Activated CD8-positive, alpha-beta T cell treated with anti-CD3 and anti-CD28 coated beads, Interleukin-2, amount 10 ng/mL, durations not matched to agents 7 days and 5 days (primary cell): ENCODE results near the gene DYRK1A. TPM values are rescaled to one million over a fixed set of nuclear protein-coding genes. Genes with fewer than 3 reads are reported as not detected.
"Not testable (repeated sequence)": the region's sequence is repeated elsewhere in the genome, so short reads cannot be mapped to it uniquely, and the experiment has no call there.

Source experiments
- ATAC-seq: fragments of 150-1000 bp; cut with Tn5 transposase; one replicate; pipeline ENCODE4 v1.10.0; 2021; ENCODE audit warnings: moderate library complexity
- CTCF ChIA-PET: fragments of 350-600 bp; sonication (Branson Sonifier 250); formaldehyde crosslinking; loops from one replicate; lab custom pipeline; 2021; ENCODE audit warnings: antibody characterized with exemption; lab: Charles Lee
- POLR2A ChIA-PET: fragments of 350-600 bp; sonication (Branson Sonifier 250); formaldehyde crosslinking; loops from one replicate; lab custom pipeline; 2021; ENCODE audit warnings: antibody characterized with exemption; lab: Charles Lee
- DNase-seq: peaks from one replicate; pipeline ENCODE4 v3.0.0-alpha.2; 2020
- H3K27ac Mint-ChIP-seq: one replicate; pipeline ENCODE4 v1.8.0; 2021; ENCODE audit warnings: mild to moderate bottlenecking, mixed read lengths
- H3K27me3 Mint-ChIP-seq: one replicate; pipeline ENCODE4 v1.8.0; 2021; ENCODE audit warnings: low read depth, mixed read lengths
- H3K36me3 Mint-ChIP-seq: one replicate; pipeline ENCODE4 v1.8.0; 2021; ENCODE audit warnings: low read depth, mixed read lengths
- H3K4me1 Mint-ChIP-seq: one replicate; pipeline ENCODE4 v1.8.0; 2021; ENCODE audit warnings: low read depth, mixed read lengths
- H3K4me3 Mint-ChIP-seq: one replicate; pipeline ENCODE4 v1.8.0; 2021; ENCODE audit warnings: mild to moderate bottlenecking, mixed read lengths
- H3K9me3 Mint-ChIP-seq: one replicate; pipeline ENCODE4 v1.8.0; 2022; ENCODE audit warnings: mixed read lengths; ENCODE audit not compliant: insufficient read depth
- total RNA-seq, 2 experiments: library from RNA; stranded (reverse); gene quantifications; one replicate each; pipeline ENCODE4 v1.2.3, GENCODE V29; 2021

Gene DYRK1A
- total RNA-seq, 2 experiments from 2014 or later = 83.2 to 86.1 TPM

DNA sequence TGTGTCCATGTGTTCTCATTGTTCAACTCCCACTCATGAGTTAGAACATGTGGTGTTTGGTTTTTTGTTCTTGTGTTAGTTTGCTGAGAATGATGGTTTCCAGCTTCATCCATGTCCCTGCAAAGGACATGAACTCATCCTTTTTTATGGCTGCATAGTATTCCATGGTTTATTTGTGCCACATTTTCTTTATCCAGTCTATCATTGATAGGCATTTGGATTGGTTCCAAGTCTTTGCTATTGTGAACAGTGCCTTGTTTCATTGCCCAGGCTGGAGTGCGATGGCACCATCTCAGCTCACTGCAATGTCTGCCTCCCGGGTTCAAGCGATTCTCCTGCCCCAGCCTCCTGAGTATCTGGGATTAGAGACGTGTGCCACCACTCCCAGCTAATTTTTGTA is 183.2 kb downstream of the DYRK1A start:
- H3K4me1 Mint-ChIP-seq, H3K27ac Mint-ChIP-seq, ATAC-seq, DNase-seq, CTCF ChIA-PET, H3K9me3 Mint-ChIP-seq, H3K36me3 Mint-ChIP-seq, H3K4me3 Mint-ChIP-seq, POLR2A ChIA-PET: not testable (repeated sequence)
- peaks cover 12% of the 10 kb centered on the region for H3K27me3 Mint-ChIP-seq

DNA sequence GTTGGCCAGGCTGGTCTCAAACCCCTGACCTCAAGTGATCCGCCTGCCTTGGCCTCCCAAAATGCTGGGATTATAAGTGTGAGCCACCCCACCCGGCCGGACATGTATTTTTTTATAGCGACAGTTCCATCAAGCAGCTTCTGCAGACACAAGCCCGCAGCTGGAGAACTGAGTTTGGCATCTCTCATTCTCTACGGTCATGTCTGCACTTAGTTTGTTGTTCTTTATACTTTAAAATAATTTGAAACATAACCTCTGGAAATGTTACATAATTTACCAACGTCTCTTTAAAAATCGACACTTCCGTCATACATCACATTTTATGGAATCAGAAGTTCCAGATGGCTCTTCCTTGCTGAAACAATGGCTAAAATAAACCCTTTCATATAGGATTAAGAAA is 183.6 kb downstream of the DYRK1A start:
- ChIA-PET CTCF (no interaction called here), POLR2A (interaction anchor here (1.8 kb wide), 1 partner anchor 14 kb away, joined by 4 read pairs; no protein-coding TSS in a partner anchor)
- no peaks in the 10 kb centered on the region for H3K36me3 Mint-ChIP-seq
- H3K27me3 Mint-ChIP-seq = peaks cover 12% of the 10 kb centered on the region
- no peak overlapping the region for H3K27ac Mint-ChIP-seq
- no peak for ATAC-seq
- H3K4me1 Mint-ChIP-seq = peaks cover 4% of the 10 kb centered on the region
- H3K9me3 Mint-ChIP-seq = no peaks in the 10 kb centered on the region
- no peak overlapping the region for H3K4me3 Mint-ChIP-seq
- DNase-seq = no peak

DNA sequence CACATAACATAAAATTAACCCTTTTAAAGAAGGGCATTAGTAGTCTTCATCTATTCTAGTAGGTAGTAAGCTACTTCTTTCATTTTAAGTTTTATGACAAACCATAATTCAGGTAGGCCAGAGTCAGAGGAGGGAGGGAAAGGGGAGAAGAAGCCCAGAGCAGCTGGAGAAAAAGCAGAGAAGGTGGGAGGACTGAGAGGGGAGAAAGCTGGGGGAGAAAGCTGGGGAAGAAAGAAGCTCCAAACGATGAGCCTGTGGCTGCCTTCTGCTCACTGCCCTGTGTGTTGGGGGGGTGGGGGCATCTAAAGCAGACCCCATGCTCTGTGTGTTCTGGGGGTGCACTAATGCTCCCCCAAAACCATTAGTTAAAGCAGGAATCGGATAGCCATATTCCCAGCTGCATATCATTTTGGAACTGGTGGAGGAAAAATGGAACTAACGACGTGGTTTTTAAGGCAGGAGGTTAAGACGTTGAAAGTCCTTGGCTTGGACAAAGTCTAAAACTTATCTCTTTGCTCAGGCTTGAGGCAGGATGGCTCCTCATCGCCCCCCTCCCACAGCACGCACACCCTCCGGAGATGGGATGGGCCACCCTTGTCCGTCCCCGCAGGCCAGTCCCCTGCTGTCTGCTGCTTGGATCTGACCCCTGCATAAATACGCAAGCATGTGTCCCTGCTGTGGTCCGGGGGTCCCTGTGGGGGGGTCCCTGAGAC is 184.2 kb downstream of the DYRK1A start:
- DNase-seq (no peak), ATAC-seq (no peak)
- Mint-ChIP-seq H3K27me3 (peaks cover 11% of the 10 kb centered on the region), H3K27ac (no peak overlapping the region), H3K9me3 (no peaks in the 10 kb centered on the region), H3K4me3 (no peak overlapping the region), H3K4me1 (peaks cover 4% of the 10 kb centered on the region), H3K36me3 (no peaks in the 10 kb centered on the region)
- CTCF ChIA-PET = no interaction called here
- POLR2A ChIA-PET = interaction anchor here (1.8 kb wide), 1 partner anchor 13 kb away, joined by 4 read pairs; no protein-coding TSS in a partner anchor

DNA sequence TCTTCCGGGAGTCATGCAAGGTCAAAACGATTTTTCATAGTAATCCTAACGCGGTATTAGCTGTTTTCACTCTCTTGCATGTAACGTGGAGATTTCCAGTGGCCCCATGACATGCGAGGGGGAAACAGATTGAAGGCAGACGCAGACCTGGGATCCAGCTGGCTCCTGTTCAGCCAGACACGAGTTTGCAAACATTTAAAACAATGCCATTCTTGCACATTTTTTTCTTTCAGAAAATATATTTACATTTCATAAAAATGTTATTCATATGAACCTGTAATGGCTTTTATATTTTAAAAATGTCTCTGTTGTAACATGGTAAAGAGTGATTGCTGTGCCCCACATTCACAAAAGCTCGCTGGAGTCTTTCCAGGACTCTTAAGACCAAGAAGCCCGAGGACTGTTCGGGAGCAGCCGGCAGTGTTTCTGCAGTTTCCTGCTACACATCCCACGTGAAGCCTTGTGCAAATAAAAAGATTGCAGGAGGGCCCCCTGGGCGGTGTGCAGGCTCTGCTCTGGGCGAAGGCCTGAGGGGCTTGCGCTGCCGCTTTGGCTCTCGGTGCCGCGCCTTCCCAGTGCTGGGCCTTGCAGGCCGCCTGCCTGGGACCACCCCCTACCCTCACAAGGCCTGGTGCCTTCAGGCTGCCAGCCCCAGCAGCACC is 184.9 kb downstream of the DYRK1A start:
- Mint-ChIP-seq H3K27me3 (peaks cover 10% of the 10 kb centered on the region), H3K9me3 (no peaks in the 10 kb centered on the region), H3K4me3 (no peak overlapping the region), H3K36me3 (no peaks in the 10 kb centered on the region), H3K4me1 (peaks cover 4% of the 10 kb centered on the region), H3K27ac (no peak overlapping the region)
- POLR2A ChIA-PET = interaction anchor here (1.8 kb wide), 1 partner anchor 12 kb away, joined by 4 read pairs; no protein-coding TSS in a partner anchor
- CTCF ChIA-PET = no interaction called here
- ATAC-seq (no peak), DNase-seq (no peak)

DNA sequence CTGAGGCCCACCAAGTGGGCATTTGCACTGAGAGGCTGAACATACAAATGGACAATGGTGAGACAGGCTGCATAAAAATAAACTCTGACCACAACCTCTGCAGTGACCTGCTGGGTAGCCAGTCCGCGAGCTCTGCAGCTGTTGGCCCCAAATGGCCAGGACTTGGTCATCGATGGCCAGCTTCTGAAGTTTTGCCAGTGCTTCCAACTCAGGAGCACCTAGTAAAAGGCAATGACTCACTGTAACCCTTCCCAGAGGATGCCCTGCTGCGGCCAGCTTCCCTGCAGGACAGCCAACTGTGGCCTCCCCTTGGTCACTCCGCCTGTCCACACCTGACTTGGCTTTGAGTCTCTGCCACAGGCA is 185.4 kb downstream of the DYRK1A start:
- ATAC-seq (no peak), DNase-seq (no peak)
- Mint-ChIP-seq H3K9me3 (no peaks in the 10 kb centered on the region), H3K36me3 (no peaks in the 10 kb centered on the region), H3K4me3 (no peak overlapping the region), H3K4me1 (peaks cover 4% of the 10 kb centered on the region), H3K27me3 (peaks cover 8% of the 10 kb centered on the region), H3K27ac (no peak overlapping the region)
- ChIA-PET CTCF (no interaction called here), POLR2A (no interaction called here)

DNA sequence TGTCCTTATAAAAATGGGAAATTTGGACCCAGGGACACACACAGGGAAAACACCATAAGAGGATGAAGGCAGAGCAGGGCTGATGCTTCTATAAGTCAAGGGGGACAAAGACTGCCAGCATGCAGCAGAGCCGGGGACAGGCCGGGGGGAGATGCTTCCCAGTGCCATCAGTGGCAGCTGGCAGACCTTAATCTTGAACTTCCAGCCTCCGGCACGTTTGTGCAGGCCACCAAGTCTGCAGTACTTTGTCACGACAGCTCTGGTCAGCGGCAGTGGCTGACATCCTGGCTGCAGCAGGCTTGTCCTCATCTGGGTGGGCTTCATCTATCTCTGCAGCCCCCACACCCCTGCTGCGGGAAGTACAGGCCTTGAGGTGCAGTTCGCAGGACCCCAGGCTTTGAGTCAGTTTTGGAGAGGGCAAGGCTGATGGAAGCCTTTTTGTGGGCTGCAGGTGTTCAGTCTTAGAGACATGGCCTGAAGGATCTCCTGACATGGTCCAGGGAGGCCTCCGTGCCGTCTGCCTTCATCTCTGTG is 186.0 kb downstream of the DYRK1A start:
- CTCF ChIA-PET = no interaction called here
- no peaks in the 10 kb centered on the region for H3K4me1 Mint-ChIP-seq
- no peak overlapping the region for H3K27ac Mint-ChIP-seq
- ATAC-seq = no peak
- no peak for DNase-seq
- POLR2A ChIA-PET = no interaction called here
- peaks cover 5% of the 10 kb centered on the region for H3K27me3 Mint-ChIP-seq
- no peak overlapping the region for H3K4me3 Mint-ChIP-seq
- no peaks in the 10 kb centered on the region for H3K9me3 Mint-ChIP-seq
- H3K36me3 Mint-ChIP-seq = no peaks in the 10 kb centered on the region

DNA sequence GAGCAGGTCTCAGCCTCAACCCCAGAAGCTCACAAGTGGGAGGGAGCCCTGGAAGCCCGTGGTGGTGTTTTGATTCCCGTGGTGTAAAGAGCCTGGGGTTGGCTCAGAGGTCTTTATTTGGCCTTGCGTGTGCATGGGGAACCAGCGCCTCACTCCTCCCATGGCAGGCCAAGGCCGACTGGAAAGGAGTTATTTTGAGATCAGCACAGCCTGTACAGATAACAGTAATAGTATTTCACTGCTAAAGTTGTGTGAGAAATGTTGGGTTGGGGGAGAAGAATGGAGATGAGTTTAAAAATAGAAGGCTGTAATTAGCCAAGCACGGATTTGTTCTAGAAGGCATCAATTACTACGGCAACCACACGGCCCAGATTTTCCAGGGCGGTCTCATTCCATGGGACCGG is 186.5 kb downstream of the DYRK1A start:
- no peak overlapping the region for H3K4me3 Mint-ChIP-seq
- no peak overlapping the region for H3K27ac Mint-ChIP-seq
- no peaks in the 10 kb centered on the region for H3K9me3 Mint-ChIP-seq
- peaks cover 5% of the 10 kb centered on the region for H3K27me3 Mint-ChIP-seq
- CTCF ChIA-PET = interaction anchor here (1.6 kb wide), 1 partner anchor 11 kb away, joined by 3 read pairs; no protein-coding TSS in a partner anchor
- POLR2A ChIA-PET = no interaction called here
- H3K4me1 Mint-ChIP-seq = no peaks in the 10 kb centered on the region
- no peaks in the 10 kb centered on the region for H3K36me3 Mint-ChIP-seq
- no peak for DNase-seq
- no peak for ATAC-seq

DNA sequence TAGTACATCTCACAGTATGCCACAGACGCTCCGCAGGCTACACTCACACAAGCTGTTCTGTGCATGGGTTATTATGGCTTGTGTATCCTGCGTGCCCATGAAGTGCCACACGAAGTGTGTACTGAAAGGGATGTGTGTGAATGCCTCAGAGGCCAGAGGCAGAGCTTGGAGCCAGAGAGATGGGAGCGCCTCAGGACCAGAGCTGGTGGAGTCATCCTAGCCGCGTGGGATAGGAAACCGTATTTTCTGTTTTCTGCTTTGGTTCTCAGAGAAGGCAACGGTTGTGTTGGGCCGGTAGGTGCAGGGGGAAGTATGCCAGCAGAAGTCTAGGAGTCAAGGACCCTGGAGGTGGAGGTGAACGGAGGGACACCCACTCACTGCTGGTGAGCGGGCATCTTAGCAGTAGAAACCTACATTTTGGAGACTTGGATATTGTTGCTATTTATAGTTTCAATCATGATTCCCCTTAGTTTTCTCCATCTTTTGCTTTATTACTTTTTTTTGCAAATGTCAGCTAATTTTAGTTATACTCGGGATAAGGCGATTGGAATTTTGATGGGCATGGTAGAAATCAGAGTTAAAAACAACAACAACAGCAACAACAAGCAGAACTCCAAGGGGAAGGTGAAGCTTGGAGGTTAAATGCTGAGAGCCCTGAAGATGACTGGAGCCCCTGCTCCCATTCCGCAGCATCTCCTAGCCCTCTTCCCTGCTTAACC is 188.2 kb downstream of the DYRK1A start:
- DNase-seq = no peak
- ChIA-PET CTCF (interaction anchor here (1.5 kb wide), 1 partner anchor 9 kb away, joined by 8 read pairs; no protein-coding TSS in a partner anchor), POLR2A (interaction anchor here (1.0 kb wide), 1 partner anchor 9 kb away, joined by 4 read pairs; no protein-coding TSS in a partner anchor)
- H3K4me1 Mint-ChIP-seq = no peaks in the 10 kb centered on the region
- H3K4me3 Mint-ChIP-seq = no peak overlapping the region
- H3K27ac Mint-ChIP-seq = no peak overlapping the region
- no peaks in the 10 kb centered on the region for H3K36me3 Mint-ChIP-seq
- peaks cover 2% of the 10 kb centered on the region for H3K27me3 Mint-ChIP-seq
- no peaks in the 10 kb centered on the region for H3K9me3 Mint-ChIP-seq
- ATAC-seq = no peak

DNA sequence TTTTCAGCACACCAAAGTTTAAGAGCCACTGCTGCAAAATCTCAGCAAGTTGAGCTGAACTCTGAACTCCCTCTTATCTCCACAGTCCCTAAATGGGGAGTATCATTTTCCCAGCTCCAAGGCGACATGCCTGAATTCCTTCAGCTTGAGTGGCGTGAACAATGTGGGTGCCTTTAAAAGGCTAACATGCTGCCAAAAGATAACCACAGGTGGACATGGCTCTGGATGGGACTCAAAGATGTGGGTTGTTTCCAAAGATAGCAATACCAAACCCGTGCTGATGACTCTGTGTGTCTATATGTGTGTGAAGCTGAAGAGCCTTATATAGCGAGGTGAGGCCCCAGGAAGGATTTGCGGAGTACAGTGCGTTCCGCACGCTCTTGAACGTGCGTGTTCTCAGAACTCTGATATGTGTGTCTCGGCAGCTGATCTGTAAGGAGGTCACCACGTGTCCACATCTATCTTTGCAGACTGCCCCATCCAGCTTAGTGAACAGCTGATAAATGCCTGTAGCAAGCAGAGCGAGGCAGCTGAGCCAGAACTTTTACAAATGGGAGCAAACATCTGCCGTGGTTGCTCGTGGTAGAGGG is 189.2 kb downstream of the DYRK1A start:
- H3K4me1 Mint-ChIP-seq = no peaks in the 10 kb centered on the region
- no peak for DNase-seq
- no peaks in the 10 kb centered on the region for H3K36me3 Mint-ChIP-seq
- H3K9me3 Mint-ChIP-seq = no peaks in the 10 kb centered on the region
- peaks cover 2% of the 10 kb centered on the region for H3K27me3 Mint-ChIP-seq
- H3K4me3 Mint-ChIP-seq = no peak overlapping the region
- ChIA-PET POLR2A (interaction anchor here (1.0 kb wide), 1 partner anchor 8 kb away, joined by 4 read pairs; no protein-coding TSS in a partner anchor), CTCF (interaction anchor here (1.5 kb wide), 1 partner anchor 8 kb away, joined by 8 read pairs; no protein-coding TSS in a partner anchor)
- H3K27ac Mint-ChIP-seq = no peak overlapping the region
- no peak for ATAC-seq

DNA sequence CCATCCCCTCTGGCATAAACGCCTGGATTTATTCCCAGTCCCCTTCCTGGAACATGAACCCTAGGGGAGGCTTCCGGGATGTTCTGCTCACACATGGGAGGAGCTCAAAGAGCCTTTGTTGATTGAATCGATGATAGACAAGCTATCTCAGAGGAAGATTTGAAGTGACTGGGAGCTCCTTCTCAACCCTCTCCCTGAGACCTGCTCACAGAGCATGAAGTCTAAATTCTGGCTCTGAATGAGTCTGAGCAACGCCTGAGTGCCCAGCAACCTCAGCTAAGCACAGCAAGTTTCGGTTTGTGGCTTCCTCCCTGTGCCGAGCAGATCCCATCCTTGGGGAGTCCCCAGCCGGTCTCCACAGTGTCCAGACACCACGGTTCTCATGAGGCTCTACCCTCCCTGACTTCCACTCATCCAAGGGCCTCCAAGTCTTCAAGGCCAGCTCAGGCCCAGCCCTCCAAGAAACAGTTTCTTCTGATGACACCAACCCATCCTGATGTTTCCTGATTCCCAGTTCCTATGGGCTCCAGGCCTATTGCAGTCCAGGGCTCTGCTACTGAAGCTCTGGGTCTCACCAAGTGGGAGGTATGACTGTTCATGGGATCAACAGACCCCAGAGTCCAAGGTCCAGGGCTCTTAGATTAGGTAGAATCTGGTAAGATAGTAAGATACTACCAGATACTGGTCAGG is 190.8 kb downstream of the DYRK1A start:
- DNase-seq (no peak), ATAC-seq (no peak)
- Mint-ChIP-seq H3K27me3 (peaks cover 2% of the 10 kb centered on the region), H3K36me3 (no peaks in the 10 kb centered on the region), H3K9me3 (peaks cover 4% of the 10 kb centered on the region), H3K4me1 (peaks cover 4% of the 10 kb centered on the region), H3K4me3 (no peak overlapping the region), H3K27ac (no peak overlapping the region)
- POLR2A ChIA-PET = no interaction called here
- CTCF ChIA-PET = no interaction called here

DNA sequence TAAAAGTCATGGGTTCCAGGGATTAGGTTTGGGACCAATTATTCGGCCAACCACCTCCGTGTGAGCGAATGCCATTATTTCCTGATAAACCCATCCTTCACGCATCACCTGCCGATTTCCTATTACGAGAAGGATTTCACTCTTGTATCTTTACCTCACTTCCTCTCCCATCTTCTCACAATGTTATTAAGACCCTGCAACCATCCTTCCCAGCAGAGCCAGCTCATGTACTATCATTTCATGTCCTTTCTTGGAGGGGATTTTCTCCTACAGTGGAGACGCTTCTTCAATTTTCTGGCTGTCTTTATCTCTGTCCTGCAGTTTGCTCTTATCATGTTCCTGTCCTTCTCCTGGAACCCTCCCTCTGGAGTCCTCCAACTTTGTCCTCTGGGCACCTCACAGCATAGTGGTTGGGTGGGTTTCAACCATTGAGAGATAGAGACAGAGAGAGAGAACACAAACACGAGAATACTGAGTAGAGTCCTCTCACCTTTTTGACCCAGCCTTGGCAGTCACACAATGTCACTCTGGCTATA is 192.2 kb downstream of the DYRK1A start:
- Mint-ChIP-seq H3K36me3 (no peaks in the 10 kb centered on the region), H3K27ac (no peak overlapping the region), H3K4me3 (no peak overlapping the region), H3K27me3 (peaks cover 2% of the 10 kb centered on the region), H3K9me3 (peaks cover 4% of the 10 kb centered on the region), H3K4me1 (peaks cover 15% of the 10 kb centered on the region)
- ATAC-seq = no peak
- DNase-seq = no peak
- CTCF ChIA-PET = no interaction called here
- POLR2A ChIA-PET = no interaction called here
